ENCODE data around the gene SETD7.

GRCh38 chr4:139599594-139600374 lies 43.8 kb upstream of the SETD7 start:
- TF ChIP-seq CTCF (IDR thresholded peaks at IDR 0.05) (no peak), POLR2A (IDR thresholded peaks at IDR 0.05) (no peak)

Data from Peyer's patch (tissue), 4 donors.